HG03066 (cell line): Measurements from ENCODE around the gene CNOT9.
"Not testable (repeated sequence)": the region's sequence is repeated elsewhere in the genome, so short reads cannot be mapped to it uniquely, and the experiment has no call there.

Experiments used
- ATAC-seq: cut with Tn5 transposase; IDR thresholded peaks from one replicate; pipeline ENCODE4 v1.9.1; 2021; ENCODE audit warnings: low read depth; ENCODE audit not compliant: unreplicated experiment

Gene CNOT9, protein sequence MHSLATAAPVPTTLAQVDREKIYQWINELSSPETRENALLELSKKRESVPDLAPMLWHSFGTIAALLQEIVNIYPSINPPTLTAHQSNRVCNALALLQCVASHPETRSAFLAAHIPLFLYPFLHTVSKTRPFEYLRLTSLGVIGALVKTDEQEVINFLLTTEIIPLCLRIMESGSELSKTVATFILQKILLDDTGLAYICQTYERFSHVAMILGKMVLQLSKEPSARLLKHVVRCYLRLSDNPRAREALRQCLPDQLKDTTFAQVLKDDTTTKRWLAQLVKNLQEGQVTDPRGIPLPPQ

DNA sequence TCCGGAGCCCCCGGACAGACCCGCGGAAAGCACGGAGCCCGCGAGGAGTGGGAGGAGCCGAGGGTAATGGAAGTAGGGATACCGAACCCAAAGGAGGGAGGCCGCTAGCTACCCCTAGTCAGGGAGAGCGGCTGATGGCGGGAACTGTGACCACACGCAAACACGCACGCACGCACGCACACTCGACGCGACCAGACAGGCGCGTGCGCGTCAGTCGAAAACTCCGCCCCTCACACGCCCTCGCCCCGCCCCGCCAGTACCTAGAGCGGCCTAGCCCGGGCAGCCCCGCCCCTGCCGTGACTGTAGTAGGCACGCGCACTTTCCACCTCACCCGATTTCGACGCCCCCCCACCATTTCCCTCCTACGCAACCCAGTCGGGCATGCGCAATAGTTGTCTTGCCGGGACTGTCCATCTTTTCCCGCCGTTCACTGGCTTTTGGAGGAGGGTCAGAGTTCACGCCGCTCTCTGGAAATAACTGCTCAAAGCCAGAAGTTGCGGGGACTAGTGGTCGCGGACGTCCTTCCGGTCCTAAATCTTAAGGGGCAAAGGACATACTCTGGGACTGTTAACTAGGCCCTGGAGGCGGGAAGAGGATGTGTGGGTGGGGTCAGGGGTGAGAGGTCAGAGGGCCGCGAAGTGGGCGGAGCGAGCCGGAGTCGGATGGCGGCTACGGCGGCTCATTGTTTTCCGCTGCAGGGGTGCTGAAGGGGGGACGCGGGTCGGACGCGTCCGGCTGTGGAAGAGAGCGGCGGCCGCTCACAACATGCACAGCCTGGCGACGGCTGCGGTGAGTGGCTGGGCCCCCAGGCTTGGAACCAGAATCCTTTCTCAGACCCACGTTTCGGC, at the start of gene CNOT9, which contains the start of gene USP37:
Gene CNOT9 (plus strand): TSS at position 650 of the 848 bp plus-strand sequence. CDS start 116 bp downstream, at position 766.
Gene USP37 (minus strand): TSS at position 162 of the 848 bp plus-strand sequence. CDS start 9,698 bp downstream, outside the sequence.
- peak; percentile 83 for ATAC-seq

DNA sequence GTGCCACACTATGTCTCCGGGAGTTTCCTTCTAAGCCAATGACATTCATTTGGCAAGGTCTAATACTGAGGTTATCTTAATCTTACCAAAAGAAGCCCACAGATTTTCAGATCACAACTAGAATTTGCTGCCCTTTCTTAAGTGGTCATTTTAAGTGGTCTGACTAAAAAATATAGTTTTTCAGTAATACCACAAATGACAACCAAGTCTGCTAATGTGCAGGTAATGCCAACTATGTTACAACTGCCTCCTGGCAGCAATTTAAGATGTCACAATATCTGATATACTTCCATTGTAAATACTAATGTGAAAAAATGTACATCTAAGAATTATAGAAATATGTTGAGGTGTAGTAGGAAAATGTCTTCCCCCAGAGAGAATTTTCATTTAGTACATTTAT, 49.8 kb upstream of the CNOT9 start:
- ATAC-seq, result no peak

DNA sequence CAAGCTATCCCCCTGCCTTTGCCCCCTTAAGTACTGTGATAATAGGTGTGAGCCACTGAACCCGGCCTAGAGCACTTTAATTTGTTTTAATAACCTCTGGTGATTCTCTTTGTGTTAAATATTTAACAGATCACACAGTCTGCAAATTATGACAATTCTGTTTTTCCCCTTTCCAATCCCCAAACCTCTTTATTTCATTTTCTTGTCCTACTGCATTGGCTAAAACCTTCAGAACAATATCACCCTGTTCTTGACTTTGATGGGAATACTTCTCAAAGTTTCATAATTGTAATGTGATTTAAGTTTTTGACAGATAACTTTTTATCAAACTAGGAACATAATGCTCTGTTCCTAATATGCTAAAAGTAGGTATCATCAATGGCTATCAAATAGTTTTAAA, 45.0 kb upstream of the CNOT9 start:
- no peak for ATAC-seq

DNA sequence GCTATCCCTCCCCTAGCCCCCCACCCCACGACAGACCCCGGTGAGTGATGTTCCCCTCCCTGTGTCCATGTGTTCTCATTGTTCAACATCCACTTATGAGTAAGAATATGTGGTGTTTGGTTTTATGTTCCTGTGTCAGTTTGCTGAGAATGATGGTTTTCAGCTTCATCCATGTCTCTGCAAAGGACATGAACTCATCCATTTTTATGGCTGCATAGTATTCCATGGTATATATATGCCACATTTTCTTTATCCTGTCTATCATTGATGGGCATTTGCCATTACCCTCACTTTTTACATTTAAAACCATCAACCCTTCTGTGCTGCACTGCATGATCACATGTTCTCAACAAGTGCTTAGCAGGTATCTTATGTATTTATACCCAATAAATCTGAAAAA, 40.2 kb upstream of the CNOT9 start:
- not testable (repeated sequence) for ATAC-seq

DNA sequence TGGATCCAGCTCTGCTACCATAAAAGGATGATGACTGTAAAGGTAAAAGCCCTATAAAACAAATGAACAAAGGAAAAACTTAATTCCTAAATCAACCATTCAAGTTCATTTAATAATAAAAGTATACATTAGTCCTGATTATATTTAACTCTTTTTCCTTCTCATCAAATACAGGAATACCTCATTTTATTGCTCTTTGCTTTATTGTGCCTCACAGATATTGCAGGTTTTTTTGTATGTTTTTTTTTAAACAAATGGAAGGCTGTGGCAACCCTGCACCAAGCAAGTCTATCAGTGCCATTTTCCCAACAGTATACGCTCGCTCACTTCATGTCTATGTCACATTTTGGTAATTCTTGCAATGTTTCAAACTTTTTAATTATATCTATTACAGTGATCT, 38.6 kb upstream of the CNOT9 start:
- no peak for ATAC-seq

DNA sequence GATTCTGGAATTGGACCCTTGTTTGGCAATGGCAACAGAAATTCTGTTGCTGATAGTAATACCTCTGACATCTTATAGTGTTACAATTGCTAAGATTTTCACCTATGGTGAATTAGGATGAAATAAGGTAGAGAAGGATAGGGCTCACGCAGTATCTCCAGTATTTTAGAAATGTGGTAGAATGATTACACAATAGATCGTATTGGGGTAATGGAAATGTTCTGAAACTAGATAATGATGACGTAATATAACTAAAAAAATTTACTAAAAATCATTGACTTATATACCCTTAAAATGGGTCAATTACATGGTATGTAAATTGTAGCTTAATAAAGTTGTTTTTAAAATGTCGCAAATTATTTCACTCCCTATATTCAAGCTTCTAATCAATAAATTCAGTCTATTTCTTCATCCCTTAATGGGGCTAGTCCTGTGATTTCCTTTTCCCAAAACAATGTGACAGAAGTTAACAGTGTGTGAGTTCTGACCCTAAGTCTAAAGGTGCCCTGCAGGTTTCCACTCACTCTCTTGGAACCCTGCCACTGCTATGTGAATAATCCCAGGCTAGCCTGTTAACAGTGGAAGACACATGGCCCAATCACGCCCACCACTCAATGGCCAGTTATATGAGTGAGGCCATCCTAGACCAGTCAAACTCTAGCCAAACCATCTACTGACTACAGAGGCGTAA, 31.7 kb upstream of the CNOT9 start:
- no peak for ATAC-seq

DNA sequence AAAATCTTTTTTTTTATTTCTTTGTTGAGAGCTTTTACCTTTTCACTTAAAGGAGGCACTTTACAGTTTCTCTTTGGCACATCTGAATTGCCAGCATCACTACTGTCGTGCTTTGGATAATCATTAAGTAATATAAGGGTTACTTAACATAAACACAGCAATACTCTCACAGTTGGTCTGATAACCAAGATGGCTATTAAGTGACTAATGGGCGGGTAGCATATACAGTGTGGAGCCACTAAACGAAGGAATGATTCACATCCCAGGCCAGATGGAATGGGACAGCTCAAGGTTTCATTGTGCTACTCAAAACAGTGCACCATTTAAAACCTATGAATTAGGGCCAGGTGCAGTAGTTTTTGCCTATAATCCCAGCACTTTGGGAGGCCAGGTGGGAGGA, 28.6 kb upstream of the CNOT9 start:
- ATAC-seq, result no peak

DNA sequence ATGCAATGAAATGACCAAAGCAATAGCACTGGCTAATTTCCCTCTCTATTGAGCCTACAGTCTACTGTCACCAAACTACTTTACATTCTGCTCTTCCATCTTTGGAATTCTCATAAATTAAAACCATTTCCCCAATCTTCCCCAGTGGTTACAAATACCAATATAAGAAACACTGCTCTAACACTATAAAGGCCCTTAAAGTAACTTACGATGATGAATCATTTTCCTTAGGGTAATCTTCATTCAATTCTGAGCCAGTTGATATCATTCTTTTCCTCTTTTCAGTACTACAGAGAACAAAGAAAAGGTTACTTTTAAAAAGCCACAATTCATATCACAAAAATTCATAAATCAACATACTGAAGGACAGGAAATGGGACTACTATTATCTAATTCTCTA, 22.6 kb upstream of the CNOT9 start:
- no peak for ATAC-seq

DNA sequence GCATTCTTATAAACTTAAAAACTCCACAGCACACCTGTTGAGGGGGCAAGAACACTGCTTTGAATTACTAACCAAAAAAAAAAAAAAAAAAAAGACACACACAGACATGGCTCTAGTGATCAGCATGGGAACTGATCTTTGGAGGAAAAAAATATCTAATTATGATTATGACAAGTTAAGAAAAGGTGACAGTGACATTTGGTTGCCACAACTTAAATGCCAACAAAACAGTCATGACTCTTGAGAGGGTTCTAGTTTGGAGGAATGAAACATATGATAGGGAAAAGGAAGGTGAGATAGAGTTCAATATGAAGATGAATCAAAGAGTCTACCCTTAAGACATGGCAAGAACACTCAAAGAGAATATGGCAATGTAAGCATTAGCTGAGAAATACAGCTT, 21.1 kb upstream of the CNOT9 start:
- ATAC-seq, result no peak

DNA sequence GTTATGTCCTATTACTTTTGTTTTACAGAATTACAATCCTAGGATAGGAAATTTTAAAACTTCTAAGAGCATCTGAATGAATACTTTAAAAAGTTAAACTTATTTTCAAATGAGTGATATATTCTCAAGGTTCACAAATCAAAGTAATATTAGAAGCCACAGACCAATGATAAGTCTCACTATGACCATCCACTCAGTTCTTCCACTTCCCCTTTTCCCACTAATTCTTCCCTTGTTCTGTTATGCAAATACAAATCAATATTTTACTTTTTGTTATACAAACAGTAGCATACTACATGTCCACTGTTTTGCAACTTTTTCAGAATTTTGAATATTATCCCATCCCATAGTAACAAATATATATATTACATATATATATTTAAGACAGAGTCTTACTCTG, 20.7 kb upstream of the CNOT9 start:
- no peak for ATAC-seq

DNA sequence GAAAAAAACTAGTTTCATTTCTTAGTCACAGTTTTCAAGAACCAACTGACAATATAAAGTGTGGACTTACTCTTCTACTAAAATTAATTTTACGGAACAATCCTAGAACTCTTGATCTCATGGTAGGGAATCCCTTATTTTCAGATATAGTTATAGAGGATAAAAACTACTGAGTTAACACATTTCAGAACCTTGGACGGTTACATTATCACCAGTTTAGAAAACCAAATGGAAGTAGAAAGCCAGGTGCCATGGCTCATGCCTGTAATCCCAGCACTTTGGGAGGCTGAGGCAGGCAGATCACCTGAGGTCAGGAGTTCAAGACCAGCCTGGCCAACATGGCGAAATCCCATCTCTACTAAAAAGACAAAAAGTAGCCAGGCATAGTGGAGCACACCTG, 14.4 kb upstream of the CNOT9 start:
- not testable (repeated sequence) for ATAC-seq

DNA sequence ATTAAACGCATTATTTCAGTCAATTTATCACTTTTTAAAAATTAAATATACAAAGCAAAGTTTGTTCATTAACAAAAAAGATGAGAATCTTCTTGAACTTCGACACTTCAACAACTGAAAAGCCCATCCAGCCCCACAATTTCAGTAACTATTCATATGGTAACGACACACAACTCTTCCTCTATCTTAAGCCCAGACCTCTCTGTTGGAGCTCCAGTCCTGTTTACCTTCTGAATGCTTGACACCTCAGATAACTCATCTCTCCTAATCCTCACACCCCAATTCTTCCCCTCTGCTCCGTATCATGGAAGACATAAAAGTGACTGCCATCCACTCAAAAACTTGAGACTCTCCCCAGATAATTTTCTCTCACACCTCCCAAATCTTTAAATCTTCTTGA, 13.1 kb upstream of the CNOT9 start:
- no peak for ATAC-seq

DNA sequence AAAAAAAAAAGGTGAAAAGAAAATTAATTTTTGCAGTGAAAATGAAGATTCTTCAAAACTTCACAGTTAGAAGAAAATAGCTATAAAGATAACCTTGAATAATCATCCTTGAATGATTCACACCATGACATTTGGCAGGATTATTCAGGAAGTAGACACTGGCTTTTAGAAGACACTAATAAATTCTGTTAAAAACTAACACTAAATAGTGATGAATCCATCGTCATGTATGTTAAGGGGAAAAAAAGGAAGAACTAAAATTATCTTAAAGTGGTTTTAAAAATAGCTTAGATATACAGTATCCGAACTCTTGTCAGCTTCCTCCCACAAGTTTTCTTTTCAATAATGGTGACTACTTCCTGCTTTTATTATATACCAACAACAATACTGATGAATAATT, 10.7 kb upstream of the CNOT9 start:
- ATAC-seq, result no peak

DNA sequence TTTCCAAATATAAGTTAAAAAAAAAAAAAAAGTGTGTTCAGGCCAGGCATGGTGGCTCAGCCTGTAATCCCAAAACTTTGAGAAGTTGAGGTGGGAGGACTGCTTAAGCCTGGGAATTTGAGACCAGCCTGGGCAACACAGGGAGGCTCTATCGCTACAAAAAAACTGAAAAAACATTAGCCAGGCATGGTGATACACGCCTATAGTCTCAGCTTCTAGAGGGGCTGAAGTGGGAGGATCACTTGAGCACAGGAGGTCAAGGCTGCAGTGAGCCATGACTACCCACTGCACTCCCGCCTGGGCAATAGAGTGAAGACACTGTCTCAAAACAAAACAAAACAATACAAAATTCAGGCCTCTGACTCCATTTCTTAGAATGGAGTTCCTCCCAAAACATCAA, 9.7 kb upstream of the CNOT9 start:
- ATAC-seq, result no peak

DNA sequence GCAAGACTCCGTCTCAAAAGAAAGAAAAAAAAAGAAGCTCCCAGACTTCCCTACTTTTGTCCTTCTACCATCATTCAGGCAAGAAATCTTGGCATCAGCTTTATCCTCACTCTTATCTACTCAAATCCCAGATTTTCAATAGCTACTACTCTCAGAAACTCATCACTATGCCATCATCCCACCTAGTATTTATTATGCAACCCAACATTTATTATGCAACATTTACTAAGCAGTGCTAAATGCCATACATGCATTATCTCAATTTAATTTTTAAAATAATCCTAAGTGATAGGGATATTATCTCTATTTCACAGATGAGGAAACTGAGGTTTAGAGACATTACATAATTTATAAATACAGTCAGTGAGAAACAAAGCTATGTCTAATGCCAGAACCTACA, 4.6 kb upstream of the CNOT9 start:
- ATAC-seq, result no peak

DNA sequence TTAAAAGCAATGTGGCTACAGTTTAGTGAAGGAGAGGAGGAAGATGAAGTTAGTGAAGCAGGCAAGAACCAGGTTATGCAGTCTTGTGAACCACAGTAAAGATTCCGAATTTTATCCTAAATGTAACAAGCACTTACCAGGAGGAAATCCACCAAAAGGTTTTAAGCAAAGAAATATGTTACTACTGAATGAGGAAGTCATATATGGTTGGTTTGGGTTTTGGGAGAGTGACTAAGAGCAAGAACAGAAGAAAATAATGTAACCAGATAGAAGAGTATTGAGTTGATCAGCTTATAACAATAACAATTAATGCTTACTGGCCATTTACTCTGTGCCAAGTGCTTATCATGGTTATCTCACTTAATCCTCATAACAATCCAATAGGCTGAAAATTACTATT, 2.3 kb upstream of the CNOT9 start:
- no peak for ATAC-seq

DNA sequence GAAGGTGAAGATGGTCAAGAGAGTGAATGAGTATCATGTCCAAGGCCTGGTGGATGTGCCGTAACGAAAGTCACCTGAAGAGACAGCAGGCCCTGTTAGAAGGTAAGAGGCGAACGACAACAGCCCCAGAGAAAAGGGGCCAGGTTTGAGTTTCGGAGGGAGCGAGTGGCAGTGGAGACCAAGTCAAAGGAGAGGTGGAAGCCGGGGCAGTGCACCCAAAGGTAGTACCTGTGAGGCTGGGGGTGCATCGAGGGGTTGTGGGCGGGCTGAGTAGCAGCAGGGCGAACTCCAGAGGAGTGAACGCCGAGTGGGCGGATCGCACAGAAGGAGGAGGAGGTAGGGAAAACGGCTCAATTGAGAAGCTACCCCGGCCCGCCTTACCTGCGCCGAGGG, 846 bp upstream of the CNOT9 start:
- ATAC-seq, result peak; percentile 40

DNA sequence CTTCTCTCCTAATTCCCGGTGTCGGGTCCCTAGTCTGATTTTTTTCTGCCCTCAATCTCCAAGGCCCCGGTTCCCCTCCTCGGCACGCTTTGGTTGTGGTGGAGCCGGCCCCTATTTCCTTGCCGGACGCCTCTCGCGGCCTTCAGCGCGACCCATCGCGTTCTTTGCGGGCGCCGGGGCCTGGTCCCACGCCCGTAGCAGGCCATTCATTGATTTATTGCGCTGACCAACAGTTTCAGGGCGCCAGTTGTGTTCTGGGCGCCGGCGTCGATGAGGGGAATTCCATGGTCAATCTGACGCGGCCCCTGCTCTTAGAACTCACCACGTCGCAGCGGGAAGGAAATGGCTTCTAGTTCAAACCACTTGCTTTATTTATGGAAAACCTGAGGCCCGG, 396 bp downstream of the CNOT9 start:
- ATAC-seq, result peak; percentile 7

DNA sequence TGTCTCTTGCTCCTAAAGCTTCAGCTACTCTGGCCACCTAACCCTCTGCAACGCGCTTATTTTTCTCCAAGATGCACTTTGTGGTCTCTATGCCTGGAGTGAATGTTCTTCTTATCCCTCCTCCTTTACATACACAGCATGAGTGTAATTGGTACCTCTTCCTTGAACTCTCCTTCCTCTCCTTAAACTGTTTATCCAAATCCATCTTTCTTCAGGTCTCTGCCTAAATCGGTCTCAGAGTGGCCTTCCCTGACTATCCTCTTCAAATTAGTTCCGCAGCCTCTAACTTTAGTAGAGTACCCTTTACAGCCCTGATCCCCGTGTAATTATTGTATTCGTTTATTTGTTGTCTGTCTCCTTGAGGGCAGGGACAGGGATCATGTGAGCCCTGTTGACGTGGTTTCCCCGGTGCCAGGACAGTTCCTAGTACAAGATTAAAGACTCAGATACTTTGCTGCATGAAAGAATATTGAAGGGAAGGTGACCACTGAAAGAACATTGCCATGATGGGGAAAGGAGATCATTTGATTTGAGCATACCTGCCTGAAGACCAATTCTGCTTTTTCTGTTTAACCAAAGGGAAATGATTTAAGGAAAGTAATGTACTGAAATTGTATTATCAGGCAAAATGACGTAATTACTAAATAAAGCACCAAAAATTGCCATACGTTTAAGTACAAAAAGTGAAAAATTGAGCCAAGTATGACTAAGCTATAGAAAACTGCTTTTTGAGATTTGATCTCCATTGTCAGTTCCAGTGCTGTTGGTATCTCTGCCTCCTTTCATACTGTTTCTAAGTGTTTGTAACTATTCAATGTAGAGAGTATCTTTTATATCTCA, 1.2 kb downstream of the CNOT9 start:
- no peak for ATAC-seq

DNA sequence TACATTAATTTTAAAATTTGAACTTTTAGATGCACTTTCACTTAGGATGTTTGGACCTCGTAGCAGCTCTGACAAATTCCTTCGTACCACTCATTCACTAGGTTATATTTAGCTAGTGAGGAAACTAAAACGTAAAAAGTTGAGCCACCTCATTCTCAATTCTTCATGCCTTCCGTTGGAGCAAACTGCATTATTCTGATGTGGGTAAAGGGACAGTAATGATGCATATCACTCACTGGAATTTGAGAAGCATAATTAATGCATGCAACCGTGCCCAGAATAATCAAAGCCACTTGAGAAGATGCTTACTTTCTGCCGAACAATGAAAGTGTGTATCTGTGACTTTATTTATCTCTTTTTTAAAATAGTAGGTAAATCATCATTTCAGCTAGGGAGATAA, 2.2 kb downstream of the CNOT9 start:
- no peak for ATAC-seq
